HEK293T (cell line): Measurements from ENCODE around the gene XKRX.

ENCODE experiments used
- FOXM1 ChIP-seq: fragments of 450-650 bp; IDR thresholded peaks from 2 replicates; pipeline ENCODE4 v1.6.1; 2017; ENCODE audit warnings: mild to moderate bottlenecking, borderline replicate concordance
- L3MBTL2 ChIP-seq: fragments of 450-650 bp; conservative IDR thresholded peaks from 2 replicates; pipeline ENCODE4 v1.6.1; 2016; ENCODE audit warnings: mild to moderate bottlenecking
- ZNF384 ChIP-seq: fragments of 450-650 bp; IDR thresholded peaks from 2 replicates; pipeline ENCODE4 v1.6.1; 2016

- TF ChIP-seq L3MBTL2 (no peak), ZNF384 (no peak), FOXM1 (no peak)
Measured at GRCh38 chrX:100883654-100884053, 45.1 kb downstream of the XKRX start.
